ENCODE data around the gene PPP6R2.

The PPP6R2 gene

GRCh38 chr22:50445071-50445879 lies 102.1 kb downstream of the PPP6R2 start:
- no peak overlapping the region for H2AFZ ChIP-seq (ENCODE audit: low read length)
- TF ChIP-seq CTCF (conservative IDR thresholded peaks at IDR 0.05; ENCODE audit: low read length) (no peak), EZH2phosphoT487 (IDR thresholded peaks at IDR 0.05; ENCODE audit: borderline replicate concordance) (no peak)
- H3K9ac ChIP-seq (ENCODE audit: low read depth, low read length, poor library complexity, severe bottlenecking) = no peak overlapping the region
- no peaks in the 10 kb centered on the region for H3K9me2 ChIP-seq (replicated peaks; ENCODE audit: low read depth, low read length)
- H3K4me2 ChIP-seq (ENCODE audit: low read depth, low read length, poor library complexity, severe bottlenecking) = no peak overlapping the region
- H3K4me1 ChIP-seq (ENCODE audit: insufficient read depth, low read length, poor library complexity, severe bottlenecking) = peaks cover 16% of the 10 kb centered on the region
- H3K4me3 ChIP-seq (ENCODE audit: low read length, poor library complexity, severe bottlenecking) = no peak overlapping the region
- H3F3A ChIP-seq (ENCODE audit: low read depth) = no peaks in the 10 kb centered on the region
- H4K20me1 ChIP-seq (ENCODE audit: insufficient read depth, low read length, poor library complexity, severe bottlenecking) = peaks cover 4% of the 10 kb centered on the region
- no peaks in the 10 kb centered on the region for H3K27me3 ChIP-seq (ENCODE audit: insufficient read depth, low read length, poor library complexity, severe bottlenecking)
- H3K36me3 ChIP-seq (ENCODE audit: insufficient read depth, low read length) = peaks cover 41% of the 10 kb centered on the region; the same call in 1 of the 2 replicates
- no peaks in the 10 kb centered on the region for H3K9me3 ChIP-seq (ENCODE audit: insufficient read depth, low read depth, low read length)
- no peaks in the 10 kb centered on the region for H3K79me2 ChIP-seq (ENCODE audit: insufficient read depth, low read length)

GRCh38 chr22:50445880-50446707 lies 103.0 kb downstream of the PPP6R2 start:
- Histone ChIP-seq H4K20me1 (ENCODE audit: insufficient read depth, low read length, poor library complexity, severe bottlenecking) (peaks cover 9% of the 10 kb centered on the region), H3K9me2 (replicated peaks; ENCODE audit: low read depth, low read length) (no peaks in the 10 kb centered on the region), H3K9me3 (ENCODE audit: insufficient read depth, low read depth, low read length) (no peaks in the 10 kb centered on the region), H2AFZ (ENCODE audit: low read length) (no peak overlapping the region), H3K4me2 (ENCODE audit: low read depth, low read length, poor library complexity, severe bottlenecking) (no peak overlapping the region), H3K79me2 (ENCODE audit: insufficient read depth, low read length) (no peaks in the 10 kb centered on the region), H3K27me3 (ENCODE audit: insufficient read depth, low read length, poor library complexity, severe bottlenecking) (no peaks in the 10 kb centered on the region), H3K4me1 (ENCODE audit: insufficient read depth, low read length, poor library complexity, severe bottlenecking) (peaks cover 16% of the 10 kb centered on the region), H3K9ac (ENCODE audit: low read depth, low read length, poor library complexity, severe bottlenecking) (no peak overlapping the region), H3F3A (ENCODE audit: low read depth) (no peaks in the 10 kb centered on the region), H3K4me3 (ENCODE audit: low read length, poor library complexity, severe bottlenecking) (no peak overlapping the region), H3K36me3 (ENCODE audit: insufficient read depth, low read length) (peaks cover 43% of the 10 kb centered on the region; the same call in 1 of the 2 replicates)
- TF ChIP-seq CTCF (conservative IDR thresholded peaks at IDR 0.05; ENCODE audit: low read length) = no peak
- no peak for TF ChIP-seq EZH2phosphoT487 (IDR thresholded peaks at IDR 0.05; ENCODE audit: borderline replicate concordance)

GRCh38 chr22:50446708-50447575 lies 103.8 kb downstream of the PPP6R2 start:
- peaks cover 16% of the 10 kb centered on the region for H3K4me1 ChIP-seq (ENCODE audit: insufficient read depth, low read length, poor library complexity, severe bottlenecking)
- no peaks in the 10 kb centered on the region for H3F3A ChIP-seq (ENCODE audit: low read depth)
- no peaks in the 10 kb centered on the region for H3K9me3 ChIP-seq (ENCODE audit: insufficient read depth, low read depth, low read length)
- no peaks in the 10 kb centered on the region for H3K9me2 ChIP-seq (replicated peaks; ENCODE audit: low read depth, low read length)
- H4K20me1 ChIP-seq (ENCODE audit: insufficient read depth, low read length, poor library complexity, severe bottlenecking) = peaks cover 9% of the 10 kb centered on the region
- no peak overlapping the region for H3K9ac ChIP-seq (ENCODE audit: low read depth, low read length, poor library complexity, severe bottlenecking)
- H3K4me2 ChIP-seq (ENCODE audit: low read depth, low read length, poor library complexity, severe bottlenecking) = no peak overlapping the region
- H2AFZ ChIP-seq (ENCODE audit: low read length) = no peak overlapping the region
- no peaks in the 10 kb centered on the region for H3K79me2 ChIP-seq (ENCODE audit: insufficient read depth, low read length)
- no peaks in the 10 kb centered on the region for H3K27me3 ChIP-seq (ENCODE audit: insufficient read depth, low read length, poor library complexity, severe bottlenecking)
- no peak overlapping the region for H3K4me3 ChIP-seq (ENCODE audit: low read length, poor library complexity, severe bottlenecking)
- TF ChIP-seq EZH2phosphoT487 (IDR thresholded peaks at IDR 0.05; ENCODE audit: borderline replicate concordance) (no peak), CTCF (conservative IDR thresholded peaks at IDR 0.05; ENCODE audit: low read length) (no peak)
- peaks cover 43% of the 10 kb centered on the region; the same call in 1 of the 2 replicates for H3K36me3 ChIP-seq (ENCODE audit: insufficient read depth, low read length)

All from Loucy (cell line).